Stimulated activated naive B cell treated with anti-CD40 and anti-IgM and Interleukin-4, amounts not matched to agents 10 μg/mL and 1 μg/mL and 100 μg/mL, for 72 hours (primary cell): ENCODE results near the gene HSPB8.

Experiments used
- ATAC-seq, 2 donors: fragments of 150-1000 bp; cut with Tn5 transposase; replicated peaks; 2 replicates each; pipeline ENCODE4 v1.10.0; 2021; ENCODE audit warnings: moderate library complexity in 1 of 2
- DNase-seq: peaks from one replicate; pipeline ENCODE4 v3.0.0; 2021
- H3K27ac Mint-ChIP-seq: one replicate; pipeline ENCODE4 v1.8.0; 2022; ENCODE audit warnings: mild to moderate bottlenecking, mixed read lengths
- H3K27me3 Mint-ChIP-seq, 2 donors: one replicate each; pipeline ENCODE4 v1.8.0; 2022; ENCODE audit warnings: mixed read lengths in 2 of 2
- H3K36me3 Mint-ChIP-seq, 2 donors: one replicate each; pipeline ENCODE4 v1.8.0; 2022; ENCODE audit warnings: mixed read lengths in 2 of 2, mild to moderate bottlenecking in 1 of 2
- H3K4me1 Mint-ChIP-seq, 2 donors: one replicate each; pipeline ENCODE4 v1.8.0; 2022; ENCODE audit warnings: mixed read lengths in 2 of 2, mild to moderate bottlenecking in 1 of 2
- H3K4me3 Mint-ChIP-seq, 2 donors: one replicate each; pipeline ENCODE4 v1.8.0; 2022; ENCODE audit warnings: mild to moderate bottlenecking in 2 of 2, mixed read lengths in 2 of 2, moderate library complexity in 1 of 2
- H3K9me3 Mint-ChIP-seq, 2 donors: one replicate each; pipeline ENCODE4 v1.8.0; 2022; ENCODE audit warnings: mixed read lengths in 2 of 2, mild to moderate bottlenecking in 1 of 2

The HSPB8 gene

DNA sequence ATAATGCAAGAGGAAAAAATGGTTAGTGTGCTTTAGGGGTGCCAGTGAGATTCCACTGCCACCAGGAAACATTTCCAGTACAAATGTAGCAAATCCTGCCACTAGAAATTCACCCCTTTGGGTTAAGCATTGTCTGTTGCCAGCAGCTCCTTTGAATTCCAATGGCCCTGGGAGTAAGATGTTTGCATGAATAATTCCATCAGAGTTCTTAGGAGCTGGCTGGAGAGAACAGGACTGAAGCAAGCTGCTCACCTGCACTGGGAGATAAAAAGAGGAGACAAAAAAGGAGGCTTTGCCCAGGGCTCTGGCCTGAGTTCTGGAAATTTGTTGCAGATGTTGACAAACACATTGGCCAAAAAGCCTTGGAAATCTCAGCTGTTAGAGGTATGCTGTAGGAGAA is 57.6 kb downstream of the HSPB8 start:
- ATAC-seq (no peak), DNase-seq (no peak)
- Mint-ChIP-seq H3K9me3 (peaks cover 0 to 3% of the 10 kb centered on the region in 2 donors), H3K27ac (no peak overlapping the region), H3K27me3 (peaks cover 11 to 12% of the 10 kb centered on the region in 2 donors), H3K4me1 (no peaks in the 10 kb centered on the region), H3K4me3 (no peak overlapping the region), H3K36me3 (no peaks in the 10 kb centered on the region)

DNA sequence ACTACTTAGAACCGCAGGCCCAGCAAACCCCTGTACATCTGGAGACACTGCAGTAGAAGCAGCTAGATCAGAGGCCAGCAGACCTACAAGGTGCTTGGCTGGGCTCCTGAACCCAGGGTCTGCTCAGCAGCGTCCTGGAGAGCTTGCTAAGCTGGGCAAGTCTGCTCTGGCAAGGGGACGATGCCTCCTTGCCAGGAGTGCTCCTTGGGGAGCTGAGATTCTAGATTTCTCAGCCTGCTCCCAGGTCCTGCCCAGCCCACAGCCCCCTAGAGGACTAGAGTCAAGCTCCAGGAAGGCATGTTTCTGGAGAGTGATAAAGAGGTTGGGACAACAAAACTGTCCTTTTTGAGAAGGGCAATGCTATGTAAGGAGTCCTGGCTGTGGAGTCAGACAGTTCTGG is 60.3 kb downstream of the HSPB8 start:
- H3K27ac Mint-ChIP-seq = no peak overlapping the region
- DNase-seq = no peak
- peaks cover 0 to 3% of the 10 kb centered on the region in 2 donors for H3K27me3 Mint-ChIP-seq
- no peaks in the 10 kb centered on the region for H3K4me1 Mint-ChIP-seq
- no peaks in the 10 kb centered on the region for H3K36me3 Mint-ChIP-seq
- H3K4me3 Mint-ChIP-seq = no peak overlapping the region
- no peak for ATAC-seq
- H3K9me3 Mint-ChIP-seq = peaks cover 0 to 3% of the 10 kb centered on the region in 2 donors

DNA sequence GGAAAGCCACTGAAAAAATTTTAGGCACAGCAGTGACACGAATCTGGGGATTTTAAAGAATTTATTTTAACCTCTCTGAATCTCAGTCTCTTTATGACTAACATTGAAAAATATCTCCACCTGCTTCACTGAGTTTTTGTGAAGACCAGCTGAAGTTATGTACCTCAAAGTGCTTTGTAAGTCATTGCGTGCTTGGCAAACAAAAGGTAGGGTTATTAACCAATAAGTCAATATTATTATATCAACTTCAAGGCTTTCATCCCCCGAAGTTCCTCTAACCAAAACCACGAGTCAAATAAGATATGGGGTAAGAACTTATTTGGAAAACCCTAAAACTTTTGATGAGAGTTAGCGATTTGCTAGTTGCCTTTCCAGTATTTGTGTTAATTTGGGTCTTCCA is 62.3 kb downstream of the HSPB8 start:
- ATAC-seq (no peak), DNase-seq (no peak)
- Mint-ChIP-seq H3K36me3 (no peaks in the 10 kb centered on the region), H3K4me3 (no peak overlapping the region), H3K9me3 (peaks cover 0 to 3% of the 10 kb centered on the region in 2 donors), H3K4me1 (no peaks in the 10 kb centered on the region), H3K27me3 (peaks cover 0 to 3% of the 10 kb centered on the region in 2 donors), H3K27ac (no peak overlapping the region)

DNA sequence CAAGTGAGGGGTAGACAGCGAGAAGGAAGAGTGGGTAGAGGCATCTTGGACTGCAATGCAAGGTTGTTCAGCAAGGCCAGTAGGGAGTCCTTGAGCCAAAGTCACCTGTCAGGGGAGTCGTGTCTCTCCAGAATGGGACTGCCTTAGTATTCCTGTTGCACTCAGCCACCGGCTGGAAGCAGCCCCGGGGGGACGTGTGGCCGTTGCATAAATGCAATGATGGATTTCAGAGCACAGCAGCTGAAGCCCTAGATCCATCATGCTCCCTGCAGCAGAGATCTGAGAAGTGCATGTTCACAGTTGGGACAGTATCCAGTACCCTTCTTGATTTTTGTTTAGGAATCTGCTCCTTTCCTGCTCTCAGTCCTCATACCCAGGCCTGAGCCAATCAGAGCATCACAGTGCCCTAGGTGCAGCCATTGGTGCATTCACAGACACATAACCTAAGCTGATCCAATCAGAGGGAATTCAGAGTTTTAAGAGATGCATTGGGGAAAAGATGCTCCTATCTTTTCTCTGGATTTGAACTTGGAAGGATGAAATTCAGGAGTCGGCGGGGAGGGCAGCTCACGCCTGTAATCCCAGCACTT is 62.9 kb downstream of the HSPB8 start:
- no peaks in the 10 kb centered on the region for H3K4me1 Mint-ChIP-seq
- no peaks in the 10 kb centered on the region for H3K36me3 Mint-ChIP-seq
- peaks cover 0 to 3% of the 10 kb centered on the region in 2 donors for H3K9me3 Mint-ChIP-seq
- ATAC-seq = no peak
- H3K4me3 Mint-ChIP-seq = no peak overlapping the region
- H3K27me3 Mint-ChIP-seq = peaks cover 0 to 3% of the 10 kb centered on the region in 2 donors
- no peak overlapping the region for H3K27ac Mint-ChIP-seq
- no peak for DNase-seq
